HG03558 (cell line): ENCODE results near the gene PDPK1.
"Not testable (repeated sequence)": the region's sequence is repeated elsewhere in the genome, so short reads cannot be mapped to it uniquely, and the experiment has no call there.

Experiments
- ATAC-seq: cut with Tn5 transposase; IDR thresholded peaks from one replicate; pipeline ENCODE4 v1.9.1; 2021; ENCODE audit warnings: moderate number of reproducible peaks; ENCODE audit not compliant: unreplicated experiment; ENCODE audit errors: extremely low read depth

Gene PDPK1

GRCh38 chr16:2584729-2585650 lies 47.2 kb downstream of the PDPK1 start:
- no peak for ATAC-seq

DNA sequence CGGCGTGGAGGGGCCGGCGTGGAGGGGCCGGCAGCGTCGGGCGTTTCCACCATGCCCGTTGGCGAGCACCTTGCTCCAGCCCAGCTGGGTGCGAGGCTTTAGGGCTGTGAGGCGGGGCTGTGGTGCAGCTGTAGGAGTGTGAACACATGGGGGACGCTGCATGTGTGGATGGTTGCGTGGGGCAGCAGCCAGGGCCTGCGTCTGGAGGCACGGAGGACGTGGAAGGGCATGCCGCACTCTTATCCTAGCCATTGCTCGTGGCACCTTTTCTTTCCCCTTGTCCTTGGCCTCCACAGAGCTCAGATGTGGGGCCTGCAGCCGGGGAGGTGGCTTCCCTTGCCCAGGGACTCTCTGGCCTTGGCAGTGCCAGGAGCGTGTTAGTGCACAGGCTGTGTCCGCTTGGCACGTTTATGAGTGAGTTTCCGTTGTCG lies 47.8 kb downstream of the PDPK1 start:
- no peak for ATAC-seq

DNA sequence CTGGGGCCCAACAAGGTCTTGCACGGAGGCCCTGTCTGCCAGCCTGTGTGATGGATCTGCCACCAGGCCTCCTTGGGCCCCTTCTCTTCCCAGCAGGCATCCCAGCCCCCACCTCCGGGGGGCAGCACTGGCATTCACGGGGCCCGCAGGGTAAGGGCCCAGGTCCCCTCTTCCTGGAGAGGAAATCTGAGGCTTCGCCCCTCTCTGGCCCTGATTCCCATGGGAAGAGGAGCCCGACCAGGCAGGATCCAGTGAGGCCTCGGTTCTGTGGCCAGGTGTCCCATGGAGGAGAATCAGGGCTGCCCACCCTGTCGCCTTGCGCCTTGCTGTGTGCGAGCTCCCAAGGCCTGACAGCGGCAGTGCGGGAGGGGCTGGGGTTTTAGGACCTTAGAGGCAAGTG lies 48.4 kb downstream of the PDPK1 start:
- no peak for ATAC-seq

DNA sequence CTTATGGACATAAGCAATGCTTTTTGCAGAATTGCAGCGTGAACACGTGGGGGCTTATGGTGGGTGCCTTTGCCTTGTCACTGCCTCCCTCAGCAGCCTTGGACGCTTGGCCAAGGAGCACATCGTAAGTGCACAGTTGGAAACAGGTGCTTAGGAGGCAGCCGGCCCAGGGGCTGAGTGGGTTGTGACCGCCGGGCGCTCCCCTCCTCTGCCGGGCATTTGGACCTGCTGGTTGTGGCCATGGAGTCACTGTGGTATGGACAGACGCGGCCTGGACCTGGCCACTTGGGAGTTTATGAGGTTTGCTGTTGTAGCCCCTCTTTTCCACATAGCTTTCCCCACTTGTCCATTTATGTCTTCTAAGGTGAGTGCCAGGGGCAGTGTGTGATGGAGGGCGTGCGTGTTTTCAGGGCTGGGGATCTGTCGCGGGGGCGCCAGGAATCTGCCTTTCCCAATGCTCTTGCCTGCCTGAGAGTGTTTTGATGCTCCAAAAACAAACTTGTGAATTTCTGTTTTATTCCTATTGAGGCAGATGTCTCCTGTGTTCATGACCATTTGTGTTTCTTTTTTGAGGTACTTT lies 49.2 kb downstream of the PDPK1 start:
- no peak for ATAC-seq

GRCh38 chr16:2587891-2588565 lies 50.2 kb downstream of the PDPK1 start:
- no peak for ATAC-seq

DNA sequence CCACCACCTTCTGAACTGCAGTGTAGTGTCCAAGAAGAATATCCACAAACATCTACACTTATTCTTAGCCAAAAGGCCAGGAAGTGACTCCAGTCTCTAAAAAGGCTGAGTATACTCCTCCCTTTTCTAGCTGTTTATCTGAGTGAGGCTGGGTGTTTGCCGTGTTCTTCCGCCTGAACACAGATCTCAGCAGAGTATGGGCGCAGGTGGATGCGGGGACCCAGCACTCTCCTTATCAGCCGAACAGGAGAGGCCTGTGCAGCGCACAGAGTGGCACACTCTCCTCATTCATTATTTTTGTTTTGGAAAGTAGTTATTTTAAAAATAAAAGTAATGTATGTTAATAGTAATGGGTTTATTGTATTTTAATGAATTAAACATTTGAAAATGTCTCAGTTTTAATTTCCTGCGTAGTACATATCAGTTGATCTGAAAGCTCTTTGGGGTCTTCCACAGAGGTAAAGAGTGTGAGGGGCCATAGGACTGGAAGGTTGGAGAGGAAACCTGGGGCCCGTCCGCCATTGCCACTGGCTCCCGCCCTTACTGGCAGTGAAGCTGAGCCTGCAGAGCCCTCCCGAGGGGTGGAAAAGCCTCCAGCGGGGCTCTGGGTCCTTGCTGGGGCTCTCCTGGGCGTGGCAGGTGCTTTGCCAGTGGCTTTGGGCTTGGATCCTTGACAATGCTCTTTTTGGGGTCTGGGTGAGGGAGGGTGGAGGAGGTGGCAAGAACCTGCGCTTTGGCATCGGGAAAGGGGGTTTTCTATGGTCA lies 53.8 kb downstream of the PDPK1 start:
- ATAC-seq, result no peak

DNA sequence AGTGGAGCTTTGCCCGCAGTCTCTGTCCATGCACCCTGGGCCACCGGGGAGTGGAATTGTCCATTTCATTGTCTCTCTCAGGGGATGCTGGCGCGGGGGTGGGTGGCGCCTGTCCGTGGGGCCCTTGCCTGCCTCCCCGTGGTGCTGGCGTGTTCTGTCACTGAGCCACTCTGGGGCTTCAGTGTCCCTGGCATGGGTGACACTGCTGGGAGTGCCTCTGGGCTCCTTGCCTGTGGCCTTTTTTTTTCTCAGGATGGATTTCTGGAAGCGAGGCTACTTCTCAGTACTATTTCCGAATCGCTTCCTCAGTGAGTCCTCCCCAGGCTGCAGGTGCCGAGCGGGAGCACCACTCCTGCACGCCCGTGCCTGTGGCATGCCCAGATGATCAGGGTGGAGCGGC lies 55.0 kb downstream of the PDPK1 start:
- no peak for ATAC-seq

GRCh38 chr16:2595393-2596205 lies 57.8 kb downstream of the PDPK1 start:
- ATAC-seq, result no peak

DNA sequence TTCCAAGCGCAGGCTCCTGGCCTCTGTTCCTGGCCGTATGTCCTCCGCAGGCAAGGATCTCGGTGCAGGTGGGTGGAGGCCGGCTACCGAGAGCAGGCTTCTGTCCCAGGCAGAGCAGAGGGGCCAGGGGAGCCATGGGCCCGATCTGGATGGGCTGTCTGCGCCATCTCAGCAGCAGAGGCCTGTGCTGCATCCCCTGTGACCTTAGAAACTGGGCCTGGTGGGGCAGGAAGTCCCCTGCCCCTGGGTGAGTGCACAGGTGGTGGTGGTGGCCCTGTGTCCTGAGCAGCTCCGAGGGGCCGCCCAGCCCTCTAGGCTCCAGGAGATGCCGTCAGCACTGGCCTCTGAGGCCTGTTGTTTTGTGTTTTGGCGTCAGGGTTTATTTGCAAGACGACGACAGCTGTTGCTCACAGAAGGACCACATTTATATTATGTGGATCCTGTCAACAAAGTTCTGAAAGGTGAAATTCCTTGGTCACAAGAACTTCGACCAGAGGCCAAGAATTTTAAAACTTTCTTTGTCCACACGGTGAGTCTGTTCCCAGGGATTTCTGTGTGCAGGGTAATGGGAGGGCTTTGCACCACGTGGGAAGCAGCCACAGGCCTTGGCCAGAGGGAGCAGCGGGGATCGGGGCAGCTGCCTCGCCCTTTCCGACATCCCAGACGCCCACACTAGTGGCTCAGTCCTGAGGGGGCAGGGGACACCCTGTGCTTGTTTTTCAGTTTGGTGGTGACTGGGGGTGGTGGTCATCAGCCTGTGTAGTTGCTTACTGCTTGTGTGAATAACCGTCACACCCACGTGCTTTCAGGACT lies 59.1 kb downstream of the PDPK1 start:
- ATAC-seq, result no peak

DNA sequence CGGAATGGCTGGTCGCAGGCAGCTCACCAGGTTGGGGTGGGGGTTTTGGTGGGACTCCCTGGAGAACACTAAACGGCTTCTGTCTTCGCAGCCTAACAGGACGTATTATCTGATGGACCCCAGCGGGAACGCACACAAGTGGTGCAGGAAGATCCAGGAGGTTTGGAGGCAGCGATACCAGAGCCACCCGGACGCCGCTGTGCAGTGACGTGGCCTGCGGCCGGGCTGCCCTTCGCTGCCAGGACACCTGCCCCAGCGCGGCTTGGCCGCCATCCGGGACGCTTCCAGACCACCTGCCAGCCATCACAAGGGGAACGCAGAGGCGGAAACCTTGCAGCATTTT lies 59.7 kb downstream of the PDPK1 start:
- no peak for ATAC-seq

DNA sequence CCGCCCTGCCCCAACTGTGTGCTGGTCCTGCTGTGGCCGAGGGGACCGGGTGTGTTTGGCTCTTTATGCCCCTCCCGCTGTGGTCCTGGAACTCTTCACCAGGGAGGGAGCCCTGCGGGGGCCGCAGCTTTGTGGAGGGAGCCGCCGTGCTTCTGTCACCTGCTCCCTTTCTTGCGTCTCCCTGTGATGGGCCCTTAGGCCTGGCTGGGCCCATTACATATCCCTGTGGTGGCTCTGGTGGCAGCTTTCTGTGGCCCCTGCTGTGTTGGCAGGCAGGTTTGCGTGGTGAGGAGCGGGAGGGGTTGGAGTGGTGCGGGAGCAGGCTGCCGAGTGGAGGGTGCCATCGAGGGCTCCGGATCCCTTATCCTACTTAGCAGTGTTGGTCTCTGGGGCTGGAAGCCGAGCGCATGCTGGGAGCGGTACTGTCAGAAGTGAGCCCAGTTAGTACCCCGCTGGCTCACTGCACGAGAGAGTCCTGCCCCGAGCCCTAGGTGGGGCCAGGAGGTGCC lies 60.4 kb downstream of the PDPK1 start:
- no peak for ATAC-seq

GRCh38 chr16:2598723-2599122 lies 60.9 kb downstream of the PDPK1 start:
- no peak for ATAC-seq

GRCh38 chr16:2599165-2599564 lies 61.3 kb downstream of the PDPK1 start:
- ATAC-seq, result not testable (repeated sequence)

- not testable (repeated sequence) for ATAC-seq
Observed at GRCh38 chr16:2599785-2600184, 62.0 kb downstream of the PDPK1 start.

- ATAC-seq, result not testable (repeated sequence)
Observed at GRCh38 chr16:2601301-2602025, 63.6 kb downstream of the PDPK1 start.

- ATAC-seq, result not testable (repeated sequence)
Observed at GRCh38 chr16:2602175-2602574, 64.4 kb downstream of the PDPK1 start.

DNA sequence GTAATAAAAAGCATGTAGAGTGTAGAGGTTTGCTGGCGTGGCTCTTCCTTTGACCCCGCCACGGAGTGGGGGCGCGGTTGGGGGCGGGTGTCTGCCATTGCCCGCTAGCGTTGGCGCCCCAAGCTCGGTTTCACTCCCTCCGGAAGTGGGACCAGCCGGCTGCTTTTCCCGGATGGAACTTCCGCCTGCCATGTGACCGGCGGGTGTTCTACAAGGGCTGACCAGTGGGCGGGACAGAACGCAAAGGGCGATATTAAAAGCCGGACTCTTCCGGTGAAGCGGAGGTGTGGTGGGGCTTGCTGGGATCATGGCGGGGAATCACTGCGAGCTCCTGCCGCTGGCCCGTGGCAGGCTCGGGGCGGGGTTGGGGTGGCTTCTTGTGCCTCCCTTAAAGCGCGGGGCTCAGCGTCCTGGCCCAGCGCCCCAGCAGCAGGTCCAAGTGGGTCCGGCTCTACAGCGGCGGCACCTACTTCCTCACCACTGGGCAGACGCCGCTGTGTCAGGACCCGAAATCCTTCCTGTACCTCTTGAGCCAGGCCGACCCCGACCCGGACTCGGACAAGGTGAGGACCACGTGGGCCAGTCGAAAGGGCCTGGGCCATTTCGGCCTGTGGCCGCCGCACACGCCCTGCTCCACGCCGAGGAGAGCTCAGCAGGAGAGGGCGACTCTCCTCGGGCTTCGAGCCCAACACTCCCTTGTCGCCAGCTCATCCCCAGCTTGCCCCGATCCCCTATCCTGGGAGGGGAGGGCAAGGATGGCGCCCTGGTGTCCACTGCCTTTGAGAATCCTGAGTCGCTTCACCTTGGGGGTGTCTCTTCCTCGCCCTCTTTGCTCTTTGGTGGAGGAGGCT lies 65.6 kb downstream of the PDPK1 start:
- ATAC-seq, result peak; percentile 27
